GM23248 (cell line): ENCODE results near the gene PRKCQ.

ENCODE experiments used
- EZH2 ChIP-seq: fragments of 200-600 bp; sonication (generic); IDR thresholded peaks from 2 replicates; pipeline ENCODE4 v1.6.1; 2018; ENCODE audit warnings: antibody characterized with exemption, mild to moderate bottlenecking; ENCODE audit not compliant: insufficient read depth, poor library complexity, severe bottlenecking
- EZH2phosphoT487 ChIP-seq: fragments of 200-600 bp; sonication (generic); IDR thresholded peaks from 2 replicates; pipeline ENCODE4 v1.6.1; 2018; ENCODE audit warnings: antibody characterized with exemption, moderate library complexity, mild to moderate bottlenecking, low read depth; ENCODE audit not compliant: insufficient read depth

GRCh38 chr10:6609625-6610024 is 29.5 kb upstream of the PRKCQ start:
- no peak for TF ChIP-seq EZH2
- no peak for TF ChIP-seq EZH2phosphoT487
